Suprapubic skin (tissue), 4 donors: ENCODE measurements around the gene LANCL2. TPM values are rescaled to one million over a fixed set of nuclear protein-coding genes. Genes with fewer than 3 reads are reported as not detected.
A peak's percentile ranks its signal among the peaks of the same experiment; 100 is the strongest.
"Not testable (repeated sequence)": the region's sequence is repeated elsewhere in the genome, so short reads cannot be mapped to it uniquely, and the experiment has no call there.

Experiments
- DNase-seq, 2 donors: peaks; one replicate each; pipeline ENCODE4 v3.0.0-alpha.2; 2019; ENCODE audit warnings: low spot score in 2 of 2
- H3K27ac ChIP-seq: fragments of 200-600 bp; sonication (generic); one replicate; pipeline ENCODE4 v1.5.1; 2019
- H3K27me3 ChIP-seq: fragments of 200-600 bp; sonication (generic); one replicate; pipeline ENCODE4 v1.5.1; 2019
- H3K36me3 ChIP-seq: fragments of 200-600 bp; sonication (generic); one replicate; pipeline ENCODE4 v1.5.1; 2019
- H3K4me1 ChIP-seq: fragments of 200-600 bp; sonication (generic); one replicate; pipeline ENCODE4 v1.5.1; 2019
- H3K4me3 ChIP-seq: fragments of 200-600 bp; sonication (generic); one replicate; pipeline ENCODE4 v1.5.1; 2019; ENCODE audit warnings: mild to moderate bottlenecking
- H3K9me3 ChIP-seq: fragments of 200-600 bp; sonication (generic); one replicate; pipeline ENCODE4 v1.5.1; 2019
- EP300 ChIP-seq: sonication (generic); formaldehyde crosslinking; IDR thresholded peaks from one replicate; pipeline ENCODE4 v1.6.1; 2017; ENCODE audit warnings: antibody characterized with exemption
- POLR2A ChIP-seq, 2 donors: fragments of 450-650 bp; IDR thresholded peaks; one replicate each; pipeline ENCODE4 v1.6.1; 2017; ENCODE audit warnings: antibody characterized with exemption in 2 of 2, mild to moderate bottlenecking in 2 of 2, moderate library complexity in 2 of 2
- POLR2AphosphoS5 ChIP-seq, 3 donors: sonication (generic); formaldehyde crosslinking; IDR thresholded peaks; one replicate each; pipeline ENCODE4 v1.6.1; 2017; ENCODE audit warnings: antibody characterized with exemption in 3 of 3
- WGBS: methylation state at CpG from one replicate; pipeline ENCODE4 v1.1.5; 2018; 5-methylcytosine and 5-hydroxymethylcytosine counted together
- total RNA-seq, 4 donors: library from RNA; depleted of rRNA; stranded (reverse); fragments of >200 nt; gene quantifications; one replicate each; pipeline ENCODE4 v1.1.0, GENCODE V29; 2016
- TF ChIP-seq, protein P1 (sequence below), 2 donors: fragments of 200-600 bp in 1 of 2; fragments of 450-650 bp in 1 of 2; sonication (generic) in 1 of 2; IDR thresholded peaks; one replicate each; pipeline ENCODE4 v1.5.1; 2016 to 2019; ENCODE audit warnings: antibody characterized with exemption in 2 of 2, mild to moderate bottlenecking in 1 of 2, moderate library complexity in 1 of 2

LANCL2 gene
- total RNA-seq, 4 donors from 2014 or later = 11.4 to 22.9 (median 17.7) TPM

DNA sequence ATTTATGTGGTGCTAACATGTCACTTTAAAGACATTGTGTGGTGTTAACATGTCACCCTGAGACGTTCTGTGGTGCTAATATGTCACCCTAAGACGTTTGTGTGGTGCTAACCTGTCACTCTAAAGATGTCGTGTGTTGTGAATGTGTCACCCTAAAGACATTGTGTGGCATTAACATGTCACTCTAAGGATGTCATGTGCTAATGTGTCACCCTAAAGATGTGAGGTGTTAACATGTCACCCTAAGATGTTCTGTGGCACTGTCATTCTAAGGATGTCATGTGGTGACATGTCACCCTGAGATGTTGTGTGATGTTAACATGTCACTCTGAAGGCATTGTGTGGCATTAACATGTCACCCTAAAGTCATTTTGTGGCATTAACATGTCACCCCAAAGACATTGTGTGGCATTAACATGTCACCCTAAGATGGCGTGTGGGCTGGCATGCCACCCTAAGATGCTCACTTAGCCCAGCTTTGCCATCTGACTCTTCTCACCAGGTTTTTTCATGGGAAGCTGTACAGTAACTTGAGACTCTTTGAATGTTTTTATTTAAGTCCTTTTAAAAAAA is 45.6 kb downstream of the LANCL2 start:
- no peak for DNase-seq
- H3K36me3 ChIP-seq = peaks cover 35% of the 10 kb centered on the region
- no peaks in the 10 kb centered on the region for H3K4me1 ChIP-seq
- no peak overlapping the region for H3K27ac ChIP-seq
- TF ChIP-seq EP300 (no peak), POLR2AphosphoS5 (IDR thresholded peaks at IDR 0.05) (no peak), POLR2A (IDR thresholded peaks at IDR 0.05) (no peak)
- TF ChIP-seq, protein P1, sequence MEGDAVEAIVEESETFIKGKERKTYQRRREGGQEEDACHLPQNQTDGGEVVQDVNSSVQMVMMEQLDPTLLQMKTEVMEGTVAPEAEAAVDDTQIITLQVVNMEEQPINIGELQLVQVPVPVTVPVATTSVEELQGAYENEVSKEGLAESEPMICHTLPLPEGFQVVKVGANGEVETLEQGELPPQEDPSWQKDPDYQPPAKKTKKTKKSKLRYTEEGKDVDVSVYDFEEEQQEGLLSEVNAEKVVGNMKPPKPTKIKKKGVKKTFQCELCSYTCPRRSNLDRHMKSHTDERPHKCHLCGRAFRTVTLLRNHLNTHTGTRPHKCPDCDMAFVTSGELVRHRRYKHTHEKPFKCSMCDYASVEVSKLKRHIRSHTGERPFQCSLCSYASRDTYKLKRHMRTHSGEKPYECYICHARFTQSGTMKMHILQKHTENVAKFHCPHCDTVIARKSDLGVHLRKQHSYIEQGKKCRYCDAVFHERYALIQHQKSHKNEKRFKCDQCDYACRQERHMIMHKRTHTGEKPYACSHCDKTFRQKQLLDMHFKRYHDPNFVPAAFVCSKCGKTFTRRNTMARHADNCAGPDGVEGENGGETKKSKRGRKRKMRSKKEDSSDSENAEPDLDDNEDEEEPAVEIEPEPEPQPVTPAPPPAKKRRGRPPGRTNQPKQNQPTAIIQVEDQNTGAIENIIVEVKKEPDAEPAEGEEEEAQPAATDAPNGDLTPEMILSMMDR (IDR thresholded peaks at IDR 0.05) = no peak
- WGBS = 79% methylated on average over 4 of the region's 4 CpGs
- H3K27me3 ChIP-seq = no peaks in the 10 kb centered on the region
- H3K4me3 ChIP-seq = no peak overlapping the region
- no peaks in the 10 kb centered on the region for H3K9me3 ChIP-seq

GRCh38 chr7:55411844-55412243 is 46.7 kb downstream of the LANCL2 start:
- 94% methylated on average over 12 of the region's 12 CpGs for WGBS
- Histone ChIP-seq H3K27ac (no peak overlapping the region), H3K4me1 (no peaks in the 10 kb centered on the region), H3K27me3 (no peaks in the 10 kb centered on the region), H3K4me3 (no peak overlapping the region), H3K9me3 (no peaks in the 10 kb centered on the region), H3K36me3 (peaks cover 24% of the 10 kb centered on the region)
- no peak for DNase-seq
- no peak for TF ChIP-seq POLR2A (IDR thresholded peaks at IDR 0.05)
- TF ChIP-seq, protein P1 (IDR thresholded peaks at IDR 0.05) = no peak

DNA sequence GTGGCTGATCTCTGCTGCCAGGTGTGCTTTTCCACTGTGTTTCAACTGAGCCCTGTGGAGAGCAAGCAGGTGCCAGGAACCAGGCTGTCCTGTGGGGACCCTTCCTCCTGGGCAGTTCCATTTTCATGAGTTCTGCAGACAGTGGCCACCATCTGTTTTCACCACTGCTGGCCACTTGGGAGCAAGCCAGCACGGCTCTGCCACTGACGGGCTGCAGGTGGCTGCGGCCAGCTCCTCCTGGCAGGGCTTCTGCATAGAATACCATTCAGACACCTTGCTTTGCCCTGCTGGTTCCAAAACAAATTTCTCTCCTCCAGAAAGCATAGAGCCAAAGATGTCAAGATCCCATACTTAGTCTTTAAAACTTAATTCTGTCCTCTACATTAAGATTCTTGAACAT is 48.3 kb downstream of the LANCL2 start:
- 73% methylated on average over 3 of the region's 3 CpGs for WGBS
- Histone ChIP-seq H3K27me3 (no peaks in the 10 kb centered on the region), H3K4me3 (no peak overlapping the region), H3K4me1 (no peaks in the 10 kb centered on the region), H3K36me3 (peaks cover 12% of the 10 kb centered on the region), H3K9me3 (no peaks in the 10 kb centered on the region), H3K27ac (no peak overlapping the region)
- no peak for TF ChIP-seq POLR2AphosphoS5 (IDR thresholded peaks at IDR 0.05)
- no peak for TF ChIP-seq EP300
- TF ChIP-seq, protein P1 (IDR thresholded peaks at IDR 0.05) = no peak
- no peak for TF ChIP-seq POLR2A (IDR thresholded peaks at IDR 0.05)
- no peak for DNase-seq

- WGBS = 41% methylated on average over 6 of the region's 6 CpGs
- Histone ChIP-seq H3K9me3 (no peaks in the 10 kb centered on the region), H3K4me3 (no peak overlapping the region), H3K36me3 (peaks cover 14% of the 10 kb centered on the region), H3K27ac (no peak overlapping the region), H3K4me1 (no peaks in the 10 kb centered on the region), H3K27me3 (no peaks in the 10 kb centered on the region)
- DNase-seq = peak; percentile 83 to 90
- TF ChIP-seq, protein P1 (IDR thresholded peaks at IDR 0.05) = peak; percentile 61 to 76
- TF ChIP-seq POLR2A (IDR thresholded peaks at IDR 0.05) = no peak
These were observed 50.1 kb downstream of the LANCL2 start for GRCh38 chr7:55415173-55415778.

- not testable (repeated sequence) for H3K9me3 ChIP-seq, H3K27me3 ChIP-seq, H3K36me3 ChIP-seq, H3K4me3 ChIP-seq, H3K27ac ChIP-seq, DNase-seq, H3K4me1 ChIP-seq
- 96% methylated on average over 4 of the region's 4 CpGs for whole genome bisulfite sequencing
These were observed 52.3 kb downstream of the LANCL2 start for GRCh38 chr7:55417456-55417855.

- DNase-seq = no peak
- Histone ChIP-seq H3K27ac (no peak overlapping the region), H3K4me3 (no peak overlapping the region), H3K36me3 (peaks cover 12% of the 10 kb centered on the region), H3K9me3 (no peaks in the 10 kb centered on the region), H3K4me1 (no peaks in the 10 kb centered on the region), H3K27me3 (no peaks in the 10 kb centered on the region)
- TF ChIP-seq EP300 = no peak
- TF ChIP-seq, protein P1 (IDR thresholded peaks at IDR 0.05) = no peak
- no peak for TF ChIP-seq POLR2A (IDR thresholded peaks at IDR 0.05)
- TF ChIP-seq POLR2AphosphoS5 (IDR thresholded peaks at IDR 0.05) = no peak
- WGBS = 82% methylated on average over 3 of the region's 3 CpGs
These were observed 55.4 kb downstream of the LANCL2 start for GRCh38 chr7:55420530-55420929.
